GM18499 (cell line): Measurements from ENCODE around the gene MRTFA.

ENCODE experiments used
- ATAC-seq: cut with Tn5 transposase; IDR thresholded peaks from one replicate; pipeline ENCODE4 v1.9.1; 2021; ENCODE audit warnings: moderate number of reproducible peaks; ENCODE audit not compliant: insufficient read depth, unreplicated experiment

The MRTFA gene

DNA sequence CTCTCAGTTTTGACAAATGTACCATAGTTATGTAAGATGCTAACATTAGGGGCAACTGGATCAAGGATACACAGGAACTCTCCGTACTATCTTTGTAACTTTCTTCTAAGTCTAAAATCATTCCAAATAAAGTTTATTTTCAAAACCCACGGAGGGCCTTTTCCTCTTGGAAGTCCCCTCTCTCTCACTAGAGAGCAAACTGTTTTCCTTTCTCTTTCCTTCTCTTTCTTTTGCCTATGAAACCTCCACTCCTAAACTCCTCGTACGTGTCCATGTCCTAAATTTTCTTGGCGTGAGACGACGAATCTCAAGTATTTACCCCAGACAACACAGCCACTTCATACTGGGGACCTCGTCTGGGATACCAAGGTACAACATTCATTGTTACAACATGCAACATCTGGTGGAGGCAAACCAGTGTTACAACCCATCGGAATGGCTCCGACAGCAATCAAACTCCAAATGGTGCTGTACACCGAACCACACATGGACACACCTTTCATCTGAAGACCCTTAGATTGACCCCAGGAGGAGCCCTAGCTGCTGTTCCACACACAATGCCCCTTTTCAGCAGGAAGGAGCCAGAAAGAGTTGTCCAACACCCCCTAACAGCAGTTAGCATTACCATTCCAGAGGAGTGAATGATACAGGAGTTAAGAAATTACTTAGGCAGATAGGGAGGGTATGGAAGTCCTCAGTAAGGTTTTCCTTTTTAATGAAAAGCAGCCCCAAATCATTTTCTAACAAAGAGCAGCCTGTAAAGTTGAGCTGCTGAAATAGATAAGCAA lies 158.0 kb downstream of the MRTFA start:
- ATAC-seq: no peak

- ATAC-seq: no peak
Observed at GRCh38 chr22:40477683-40478337, 158.7 kb downstream of the MRTFA start.

GRCh38 chr22:40476341-40476740 lies 160.2 kb downstream of the MRTFA start:
- ATAC-seq: no peak

GRCh38 chr22:40473703-40474102 lies 162.8 kb downstream of the MRTFA start:
- ATAC-seq: no peak

GRCh38 chr22:40472579-40472978 lies 163.9 kb downstream of the MRTFA start:
- no peak for ATAC-seq

- ATAC-seq: no peak
Observed at GRCh38 chr22:40472051-40472450, 164.5 kb downstream of the MRTFA start.

DNA sequence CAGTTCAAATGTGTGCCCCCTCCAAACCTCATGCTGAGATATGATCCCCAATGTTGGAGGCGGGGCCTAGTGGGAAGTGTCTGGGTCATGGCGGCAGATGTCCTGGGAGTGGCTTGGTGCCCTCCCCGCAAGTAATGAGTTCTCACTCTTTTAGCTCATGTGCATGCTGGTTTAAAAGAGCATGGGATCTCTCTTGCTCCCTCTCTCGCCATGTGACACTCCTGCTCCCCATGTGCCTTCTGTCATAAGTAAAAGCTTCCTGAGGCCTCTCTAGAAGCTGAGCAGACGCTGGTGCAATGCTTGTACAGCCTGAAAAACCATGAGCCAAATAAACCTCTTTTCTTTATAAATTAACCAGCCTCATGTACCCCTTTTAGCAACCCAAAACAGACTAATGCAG lies 167.3 kb downstream of the MRTFA start:
- ATAC-seq: no peak

- ATAC-seq: no peak
Observed at GRCh38 chr22:40468616-40469015, 167.9 kb downstream of the MRTFA start.

DNA sequence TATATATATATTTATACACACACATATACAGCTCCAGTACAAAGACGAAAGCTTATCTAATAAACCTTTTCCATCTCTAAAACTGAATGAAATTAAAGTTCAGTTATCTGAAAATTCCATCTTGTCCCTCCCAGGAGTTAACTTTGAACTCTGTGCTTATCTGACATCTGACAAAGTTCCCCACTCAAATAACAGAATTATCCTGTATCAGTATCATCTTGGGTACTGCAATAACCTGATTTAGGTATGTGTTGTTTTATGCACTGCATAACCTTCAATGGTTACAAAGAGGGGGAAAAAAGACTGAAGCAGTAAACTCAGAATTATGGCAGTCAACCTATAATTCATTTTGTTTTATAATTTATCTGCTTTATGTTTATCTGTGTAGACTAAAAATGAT lies 169.5 kb downstream of the MRTFA start:
- no peak for ATAC-seq

DNA sequence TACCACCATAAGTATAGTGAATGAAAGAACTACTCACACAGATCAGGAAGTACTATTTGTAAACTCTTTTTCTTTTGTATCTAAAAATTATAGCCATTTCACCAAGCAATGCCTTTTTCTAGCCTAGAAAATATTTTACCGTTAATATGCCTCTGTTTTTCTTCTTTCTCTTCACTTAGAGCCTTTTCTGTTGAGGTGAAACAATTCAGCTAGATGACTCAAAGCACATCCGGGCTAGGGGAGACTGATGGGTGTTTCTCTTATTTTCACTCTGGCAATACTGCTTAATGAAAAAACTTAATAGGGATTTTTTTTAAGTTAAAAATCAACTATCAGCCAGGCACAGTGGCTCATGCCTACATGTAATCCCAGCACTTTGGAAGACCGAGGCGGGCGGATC lies 172.8 kb downstream of the MRTFA start:
- ATAC-seq: no peak

- ATAC-seq: no peak
Observed at GRCh38 chr22:40463017-40463631, 173.4 kb downstream of the MRTFA start.

DNA sequence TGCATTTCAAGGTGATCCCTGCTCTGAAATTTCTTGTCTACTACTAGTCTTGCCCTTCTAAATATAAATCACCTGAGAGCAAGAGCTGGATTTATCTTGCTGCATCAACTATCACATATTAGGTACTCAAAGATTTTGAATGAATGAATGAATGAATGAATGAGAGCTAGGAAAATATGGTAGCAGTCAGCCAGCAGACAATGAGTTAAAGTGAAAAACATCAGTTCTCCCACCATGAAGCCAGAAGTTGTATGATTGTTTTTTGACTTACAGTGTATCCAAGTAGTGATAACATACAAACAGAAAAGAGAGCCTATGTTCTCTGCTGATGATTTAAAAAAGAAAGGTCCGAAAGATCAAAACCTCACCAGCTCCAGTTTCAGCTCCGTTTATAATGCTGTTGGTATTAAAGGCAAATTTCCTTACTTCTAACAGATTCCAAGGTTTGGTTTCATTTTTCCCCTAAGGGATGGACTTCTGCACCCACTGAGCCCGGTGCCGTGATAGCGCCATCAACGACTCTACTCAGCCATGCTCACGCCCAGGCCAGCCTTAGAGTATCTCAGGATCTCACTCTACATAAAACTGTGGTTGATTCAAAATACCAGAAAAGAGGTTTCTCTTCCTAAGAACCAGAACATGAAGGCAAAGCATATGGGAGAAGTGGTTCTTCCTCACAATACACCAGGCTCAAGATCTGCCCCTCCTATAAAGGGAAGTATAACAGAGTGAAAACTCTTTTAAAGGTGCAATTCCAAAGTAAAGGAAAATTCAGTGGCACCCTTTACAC lies 174.1 kb downstream of the MRTFA start:
- ATAC-seq: no peak

DNA sequence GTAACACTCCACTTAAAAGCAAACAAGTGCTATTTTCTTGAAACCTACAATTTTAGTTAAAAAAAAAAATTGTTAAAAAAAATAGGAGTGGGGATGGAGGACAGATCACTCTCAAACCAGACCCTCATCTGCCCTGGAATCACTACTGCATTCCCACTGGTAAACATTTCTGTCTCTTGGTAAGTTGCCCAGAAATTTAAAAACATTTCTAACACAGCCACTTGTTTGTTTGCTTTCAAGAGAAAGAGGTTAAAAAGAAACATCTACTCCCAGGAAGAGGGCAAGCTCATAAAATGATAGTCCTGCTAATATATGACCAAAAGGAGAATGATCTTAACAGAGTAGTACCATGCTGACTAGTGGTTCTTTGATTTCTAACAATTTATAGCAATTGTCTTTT lies 182.8 kb downstream of the MRTFA start:
- ATAC-seq: no peak

GRCh38 chr22:40452730-40453487 lies 183.6 kb downstream of the MRTFA start:
- no peak for ATAC-seq

DNA sequence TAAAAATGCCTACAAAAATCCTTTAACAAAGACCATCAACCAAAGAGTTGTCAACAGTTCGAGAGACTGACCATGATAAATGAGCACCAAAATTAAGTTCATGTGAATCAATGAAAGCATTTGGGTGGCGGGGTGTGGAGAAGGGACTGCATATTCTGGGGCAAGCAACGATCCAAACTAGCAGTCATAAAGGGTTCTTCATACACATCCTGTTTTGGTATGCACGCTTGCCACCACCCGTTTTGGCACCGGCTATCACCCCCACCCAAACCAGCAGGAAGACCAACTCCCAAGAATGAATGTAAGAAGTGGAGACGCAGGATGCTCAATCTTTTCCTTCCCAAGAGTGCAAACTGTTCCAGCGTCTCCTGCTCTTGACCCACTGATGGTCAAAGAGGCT lies 185.3 kb downstream of the MRTFA start:
- no peak for ATAC-seq

- ATAC-seq: no peak
Observed at GRCh38 chr22:40450616-40451015, 185.9 kb downstream of the MRTFA start.

GRCh38 chr22:40449676-40450035 lies 186.9 kb downstream of the MRTFA start:
- no peak for ATAC-seq

GRCh38 chr22:40446203-40446602 lies 190.3 kb downstream of the MRTFA start:
- no peak for ATAC-seq

DNA sequence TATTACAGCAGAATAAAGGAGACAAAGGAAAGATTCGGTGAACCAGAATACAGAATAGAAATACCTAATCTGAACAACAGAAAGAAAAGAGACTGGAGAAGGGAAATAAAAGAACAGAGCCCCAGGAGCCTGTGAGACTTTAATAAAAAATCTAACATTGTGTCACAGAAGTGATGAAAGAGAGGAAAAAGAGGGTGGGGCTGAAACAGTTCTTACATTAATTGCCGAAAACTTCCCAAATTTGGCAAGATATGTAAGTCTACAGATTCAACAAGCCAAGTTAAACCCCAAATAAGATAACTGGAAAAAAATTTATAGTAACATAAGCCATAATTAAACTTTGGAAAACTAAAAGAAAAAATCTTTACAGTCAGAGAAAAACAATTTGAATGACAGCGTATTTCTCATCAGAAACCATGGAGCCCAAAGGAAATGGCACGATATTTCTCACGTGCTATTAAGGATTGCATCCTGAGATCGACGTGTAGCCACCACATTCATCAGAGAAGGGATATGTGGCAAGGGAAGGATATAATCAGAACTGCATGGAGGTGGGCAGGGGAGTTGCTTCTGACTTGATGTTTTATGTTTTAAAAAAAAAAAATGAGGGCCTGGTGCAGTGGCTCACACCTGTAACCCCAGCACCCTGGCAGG lies 192.2 kb downstream of the MRTFA start:
- no peak for ATAC-seq

GRCh38 chr22:40443732-40444131 lies 192.8 kb downstream of the MRTFA start:
- no peak for ATAC-seq
